Right renal cortex interstitium (tissue), 3 donors: Measurements from ENCODE around the gene DPYD. TPM values are rescaled to one million over a fixed set of nuclear protein-coding genes. Genes with fewer than 3 reads are reported as not detected.

Experiments
- DNase-seq, 3 donors: peaks; one replicate each; pipeline ENCODE4 v3.0.0-alpha.2; 2013; ENCODE audit warnings: low read depth in 3 of 3, low spot score in 2 of 3
- polyA plus RNA-seq, 3 donors: library from polyadenylated mRNA; unstranded; fragments of 120-200 nt; gene quantifications; one replicate each; pipeline ENCODE4 v1.2.1, GENCODE V29; 2013; ENCODE audit not compliant: insufficient read length in 3 of 3

The DPYD gene
- polyA plus RNA-seq, 3 donors: 13.8 to 14.9 (median 14.4) TPM

GRCh38 chr1:97464305-97464704, 456.5 kb downstream of the DPYD start:
- DNase-seq: no peak

- no peak for DNase-seq
These were observed 459.1 kb downstream of the DPYD start for GRCh38 chr1:97461782-97462181.

- DNase-seq: no peak
These were observed 463.3 kb downstream of the DPYD start for GRCh38 chr1:97457446-97458089.

GRCh38 chr1:97451944-97452343, 468.9 kb downstream of the DPYD start:
- DNase-seq: no peak

- no peak for DNase-seq
These were observed 469.6 kb downstream of the DPYD start for GRCh38 chr1:97451046-97451826.

GRCh38 chr1:97441966-97442365, 478.9 kb downstream of the DPYD start:
- no peak for DNase-seq

GRCh38 chr1:97433824-97434177, 487.0 kb downstream of the DPYD start:
- DNase-seq: no peak

- no peak for DNase-seq
These were observed 487.6 kb downstream of the DPYD start for GRCh38 chr1:97433094-97433823.

GRCh38 chr1:97427371-97427770, 493.5 kb downstream of the DPYD start:
- DNase-seq: no peak

GRCh38 chr1:97424209-97424608, 496.6 kb downstream of the DPYD start:
- DNase-seq: no peak

GRCh38 chr1:97423403-97423802, 497.4 kb downstream of the DPYD start:
- DNase-seq: no peak

- DNase-seq: no peak
These were observed 503.2 kb downstream of the DPYD start for GRCh38 chr1:97417661-97418060.

GRCh38 chr1:97414682-97415312, 506.0 kb downstream of the DPYD start:
- no peak for DNase-seq

- DNase-seq: no peak
These were observed 508.1 kb downstream of the DPYD start for GRCh38 chr1:97412737-97413136.

GRCh38 chr1:97412166-97412565, 508.7 kb downstream of the DPYD start:
- DNase-seq: no peak

GRCh38 chr1:97396463-97396862, 524.4 kb downstream of the DPYD start:
- no peak for DNase-seq

GRCh38 chr1:97392701-97393100, 528.1 kb downstream of the DPYD start:
- DNase-seq: no peak

- no peak for DNase-seq
These were observed 535.1 kb downstream of the DPYD start for GRCh38 chr1:97385536-97386277.

GRCh38 chr1:97384294-97384968, 536.4 kb downstream of the DPYD start:
- no peak for DNase-seq

- no peak for DNase-seq
These were observed 537.0 kb downstream of the DPYD start for GRCh38 chr1:97383797-97384196.
